Sigmoid colon (tissue), 7 donors: ENCODE data around the gene TNIK. TPM values are rescaled to one million over a fixed set of nuclear protein-coding genes. Genes with fewer than 3 reads are reported as not detected.
"Not testable (repeated sequence)": the region's sequence is repeated elsewhere in the genome, so short reads cannot be mapped to it uniquely, and the experiment has no call there.

Experiments
- DNase-seq: peaks from one replicate; pipeline ENCODE4 v3.0.0-alpha.2; 2019
- H3K27ac ChIP-seq, 4 donors: fragments of 200-600 bp; sonication (generic); one replicate each; pipeline ENCODE4 v1.5.1; 2016 to 2019; ENCODE audit warnings: mild to moderate bottlenecking in 1 of 4
- H3K27me3 ChIP-seq, 3 donors: fragments of 200-600 bp; sonication (generic); one replicate each; pipeline ENCODE4 v1.5.1; 2019; ENCODE audit warnings: mild to moderate bottlenecking in 1 of 3
- H3K36me3 ChIP-seq, 4 donors: fragments of 200-600 bp; sonication (generic); one replicate each; pipeline ENCODE4 v1.5.1; 2016 to 2019
- H3K4me1 ChIP-seq, 4 donors: fragments of 200-600 bp; sonication (generic); one replicate each; pipeline ENCODE4 v1.5.1; 2017 to 2019
- H3K4me3 ChIP-seq, 4 donors: fragments of 200-600 bp; sonication (generic); one replicate each; pipeline ENCODE4 v1.5.1; 2017 to 2019; ENCODE audit warnings: mild to moderate bottlenecking in 2 of 4, moderate library complexity in 1 of 4
- H3K9me3 ChIP-seq, 4 donors: fragments of 200-600 bp in 3 of 4; sonication (generic) in 3 of 4; one replicate each; pipeline versions ENCODE4 v1.5.1 to v1.6.1; 2013 to 2019
- EP300 ChIP-seq, 4 donors: sonication (generic); formaldehyde crosslinking; IDR thresholded peaks; one replicate each; pipeline ENCODE4 v1.6.1; 2017; ENCODE audit warnings: antibody characterized with exemption in 4 of 4
- POLR2A ChIP-seq, 2 donors: fragments of 450-650 bp; IDR thresholded peaks; one replicate each; pipeline ENCODE4 v1.6.1; 2016; ENCODE audit warnings: antibody characterized with exemption in 2 of 2, mild to moderate bottlenecking in 2 of 2, moderate library complexity in 2 of 2
- POLR2AphosphoS5 ChIP-seq, 4 donors: sonication (generic); formaldehyde crosslinking; IDR thresholded peaks; one replicate each; pipeline ENCODE4 v1.6.1; 2017; ENCODE audit warnings: antibody characterized with exemption in 4 of 4
- WGBS, 2 donors: extraction: QIAGEN DNeasy Blood & Tissue Kit; methylation state at CpG; one replicate each; pipeline ENCODE4 v1.1.7; 2013; 5-methylcytosine and 5-hydroxymethylcytosine counted together
- intact Hi-C: fragments of 100-400 bp; cut with DNase I; formaldehyde crosslinking; loops from one replicate; pipeline ENCODE4 v1.15.1; 2023
- polyA plus RNA-seq, 3 donors: library from polyadenylated mRNA; stranded (reverse); fragments of 200-250 nt; gene quantifications; one replicate each; pipeline ENCODE4 v1.2.3, GENCODE V29; 2013
- total RNA-seq, 4 donors: library from RNA; depleted of rRNA; stranded (reverse); fragments of >200 nt; gene quantifications; one replicate each; pipeline ENCODE4 v1.1.0, GENCODE V29; 2016
- TF ChIP-seq, protein P1 (sequence below), 4 experiments: fragments of 450-650 bp in 3 of 4; fragments of 200-600 bp in 1 of 4; IDR thresholded peaks; one replicate each; pipeline ENCODE4 v1.5.1; 2016 to 2019; ENCODE audit warnings: antibody characterized with exemption in 4 of 4, mild to moderate bottlenecking in 3 of 4, moderate library complexity in 2 of 4
- donor health status: healthy with polysubstance abuse.
- donor health status: Bipolar disorder and iron deficiency.
- donor health status: healthy.

TNIK gene
- total and polyA plus RNA-seq, 7 donors, result 5.4 to 21.3 (median 9.2) TPM

DNA sequence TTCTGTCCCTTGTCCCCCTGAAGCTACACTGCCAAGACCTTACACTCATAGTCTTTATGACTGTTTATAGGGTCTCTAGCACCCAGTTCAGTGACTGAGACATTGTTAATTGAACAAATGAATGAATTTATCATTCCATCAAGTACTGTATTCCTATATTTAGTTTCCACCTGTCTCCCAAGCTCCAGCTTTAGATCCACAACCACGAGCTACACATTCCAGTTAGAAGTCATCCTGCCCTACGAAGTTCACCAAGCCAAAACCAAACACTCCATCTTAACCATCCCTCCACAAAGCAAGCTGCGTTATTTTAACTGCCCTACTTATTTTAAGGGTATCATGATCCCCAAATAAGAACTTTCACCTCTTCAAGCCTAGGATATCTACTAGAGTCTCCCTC is 31.3 kb downstream of the TNIK start:
- Histone ChIP-seq H3K27ac (no peak overlapping the region), H3K4me3 (no peak overlapping the region), H3K36me3 (no peaks in the 10 kb centered on the region), H3K4me1 (peaks cover 0 to 11% (median 5%) of the 10 kb centered on the region in 4 donors), H3K9me3 (no peaks in the 10 kb centered on the region), H3K27me3 (no peaks in the 10 kb centered on the region)
- 94% methylated on average over 3 of the region's 3 CpGs for WGBS, 2 donors
- no peak for DNase-seq
- intact Hi-C loops, result no loop called here
- no peak for TF ChIP-seq POLR2A (IDR thresholded peaks at IDR 0.05)
- no peak for TF ChIP-seq POLR2AphosphoS5 (IDR thresholded peaks at IDR 0.05)
- TF ChIP-seq, protein P1, sequence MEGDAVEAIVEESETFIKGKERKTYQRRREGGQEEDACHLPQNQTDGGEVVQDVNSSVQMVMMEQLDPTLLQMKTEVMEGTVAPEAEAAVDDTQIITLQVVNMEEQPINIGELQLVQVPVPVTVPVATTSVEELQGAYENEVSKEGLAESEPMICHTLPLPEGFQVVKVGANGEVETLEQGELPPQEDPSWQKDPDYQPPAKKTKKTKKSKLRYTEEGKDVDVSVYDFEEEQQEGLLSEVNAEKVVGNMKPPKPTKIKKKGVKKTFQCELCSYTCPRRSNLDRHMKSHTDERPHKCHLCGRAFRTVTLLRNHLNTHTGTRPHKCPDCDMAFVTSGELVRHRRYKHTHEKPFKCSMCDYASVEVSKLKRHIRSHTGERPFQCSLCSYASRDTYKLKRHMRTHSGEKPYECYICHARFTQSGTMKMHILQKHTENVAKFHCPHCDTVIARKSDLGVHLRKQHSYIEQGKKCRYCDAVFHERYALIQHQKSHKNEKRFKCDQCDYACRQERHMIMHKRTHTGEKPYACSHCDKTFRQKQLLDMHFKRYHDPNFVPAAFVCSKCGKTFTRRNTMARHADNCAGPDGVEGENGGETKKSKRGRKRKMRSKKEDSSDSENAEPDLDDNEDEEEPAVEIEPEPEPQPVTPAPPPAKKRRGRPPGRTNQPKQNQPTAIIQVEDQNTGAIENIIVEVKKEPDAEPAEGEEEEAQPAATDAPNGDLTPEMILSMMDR (IDR thresholded peaks at IDR 0.05), result no peak
- no peak for TF ChIP-seq EP300 (IDR thresholded peaks at IDR 0.05)

DNA sequence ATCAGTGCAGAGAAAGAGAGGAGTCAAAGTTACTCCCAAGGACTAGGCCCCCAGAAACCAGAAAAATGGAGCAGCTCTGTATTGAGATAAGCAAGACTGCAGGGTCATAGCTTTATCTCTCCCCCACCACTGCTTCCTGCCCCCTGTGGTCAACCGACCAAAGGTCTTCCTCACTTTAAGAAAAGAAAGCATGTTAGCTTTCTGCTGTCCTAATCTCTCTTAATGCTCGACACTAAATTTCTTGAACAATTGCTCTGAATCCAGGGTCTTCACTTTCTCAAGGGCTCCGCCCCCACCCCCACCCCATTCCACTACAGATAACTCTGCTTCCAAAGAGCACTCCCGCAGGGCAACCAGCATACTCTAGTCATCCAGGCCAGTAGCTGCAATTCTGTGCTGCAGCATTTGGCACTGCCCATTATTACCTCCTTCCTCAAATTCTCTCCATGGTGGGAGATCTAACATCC is 31.9 kb downstream of the TNIK start:
- H3K27me3 ChIP-seq, result no peaks in the 10 kb centered on the region
- H3K9me3 ChIP-seq, result no peaks in the 10 kb centered on the region
- DNase-seq, result no peak
- no peak overlapping the region for H3K27ac ChIP-seq
- H3K4me3 ChIP-seq, result no peak overlapping the region
- H3K4me1 ChIP-seq, result peaks cover 0 to 11% (median 5%) of the 10 kb centered on the region in 4 donors
- TF ChIP-seq POLR2A (IDR thresholded peaks at IDR 0.05) (no peak), EP300 (IDR thresholded peaks at IDR 0.05) (no peak), POLR2AphosphoS5 (IDR thresholded peaks at IDR 0.05) (no peak)
- TF ChIP-seq, protein P1 (IDR thresholded peaks at IDR 0.05), result no peak
- WGBS, 2 donors, result 59 to 88% methylated on average over 4 of the region's 4 CpGs
- no peaks in the 10 kb centered on the region for H3K36me3 ChIP-seq
- intact Hi-C loops, result no loop called here

DNA sequence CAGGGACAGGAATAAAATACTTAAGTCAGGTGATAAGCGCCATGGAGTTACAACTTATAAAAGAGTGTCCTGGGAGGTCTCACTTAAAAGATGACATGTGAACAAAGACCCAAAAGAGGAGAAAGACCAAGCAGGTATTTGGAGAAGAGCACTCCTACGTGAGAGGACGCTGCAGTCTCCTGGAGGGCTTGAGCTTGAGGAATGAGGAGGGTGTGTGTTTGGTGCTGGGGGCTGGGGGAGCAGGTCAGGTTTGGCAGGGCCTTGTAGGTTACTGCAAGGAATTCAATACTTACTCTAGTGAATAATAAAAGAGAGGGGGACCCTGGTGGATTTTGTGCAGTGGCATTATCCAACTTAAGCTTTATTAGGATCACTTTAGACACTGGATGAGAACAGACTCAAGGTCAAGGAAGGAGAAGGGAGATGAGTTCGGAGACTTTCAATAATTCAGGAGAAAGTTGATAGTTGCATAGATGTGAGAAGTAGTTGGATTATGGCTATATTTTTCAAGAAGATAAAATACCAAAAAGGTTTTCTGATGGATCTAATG is 32.4 kb downstream of the TNIK start:
- WGBS, 2 donors, result 78 to 84% methylated on average over 4 of the region's 4 CpGs
- no peaks in the 10 kb centered on the region for H3K9me3 ChIP-seq
- intact Hi-C loops, result no loop called here
- TF ChIP-seq POLR2AphosphoS5 (IDR thresholded peaks at IDR 0.05), result no peak
- TF ChIP-seq, protein P1 (IDR thresholded peaks at IDR 0.05), result no peak
- TF ChIP-seq EP300 (IDR thresholded peaks at IDR 0.05), result no peak
- TF ChIP-seq POLR2A (IDR thresholded peaks at IDR 0.05), result no peak
- H3K4me1 ChIP-seq, result peaks cover 0 to 9% (median 5%) of the 10 kb centered on the region in 4 donors
- no peak overlapping the region for H3K27ac ChIP-seq
- no peak for DNase-seq
- no peak overlapping the region for H3K4me3 ChIP-seq
- no peaks in the 10 kb centered on the region for H3K36me3 ChIP-seq
- H3K27me3 ChIP-seq, result no peaks in the 10 kb centered on the region

DNA sequence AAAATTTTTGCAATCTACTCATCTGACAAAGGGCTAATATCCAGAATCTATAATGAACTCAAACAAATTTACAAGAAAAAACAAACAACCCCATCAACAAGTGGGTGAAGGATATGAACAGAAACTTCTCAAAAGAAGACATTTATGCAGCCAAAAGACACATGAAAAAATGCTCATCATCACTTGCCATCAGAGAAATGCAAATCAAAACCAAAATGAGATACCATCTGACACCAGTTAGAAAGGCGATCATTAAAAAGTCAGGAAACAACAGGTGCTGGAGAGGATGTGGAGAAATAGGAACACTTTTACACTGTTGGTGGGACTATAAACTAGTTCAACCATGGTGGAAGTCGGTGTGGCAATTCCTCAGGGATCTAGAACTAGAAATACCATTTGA is 36.1 kb downstream of the TNIK start:
- WGBS, 2 donors, result 95 to 96% methylated on average over 2 of the region's 2 CpGs
- H3K4me1 ChIP-seq, H3K27me3 ChIP-seq, H3K4me3 ChIP-seq, DNase-seq, H3K27ac ChIP-seq, intact Hi-C loops, H3K36me3 ChIP-seq, H3K9me3 ChIP-seq: not testable (repeated sequence)

DNA sequence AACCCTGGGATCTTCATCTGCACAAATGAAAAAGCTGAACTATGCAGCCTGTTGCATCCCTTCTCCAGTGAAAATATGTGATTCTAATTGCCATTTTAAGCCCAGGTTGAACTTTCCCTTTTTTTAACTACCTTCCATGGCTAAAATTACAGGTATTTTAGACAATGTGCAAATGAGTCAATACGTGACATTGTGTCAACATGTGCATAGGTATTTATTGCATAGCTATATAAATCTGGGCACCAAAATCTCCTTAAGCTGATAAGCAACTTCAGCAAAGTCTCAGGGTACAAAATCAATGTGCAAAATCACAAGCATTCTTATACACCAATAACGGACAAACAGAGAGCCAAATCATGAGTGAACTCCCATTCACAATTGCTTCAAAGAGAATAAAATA is 37.4 kb downstream of the TNIK start:
- H3K4me3 ChIP-seq, H3K27me3 ChIP-seq, H3K4me1 ChIP-seq, H3K9me3 ChIP-seq, intact Hi-C loops, H3K36me3 ChIP-seq, DNase-seq, H3K27ac ChIP-seq: not testable (repeated sequence)
- WGBS, 2 donors, result 13 to 33% methylated on average over 2 of the region's 2 CpGs

DNA sequence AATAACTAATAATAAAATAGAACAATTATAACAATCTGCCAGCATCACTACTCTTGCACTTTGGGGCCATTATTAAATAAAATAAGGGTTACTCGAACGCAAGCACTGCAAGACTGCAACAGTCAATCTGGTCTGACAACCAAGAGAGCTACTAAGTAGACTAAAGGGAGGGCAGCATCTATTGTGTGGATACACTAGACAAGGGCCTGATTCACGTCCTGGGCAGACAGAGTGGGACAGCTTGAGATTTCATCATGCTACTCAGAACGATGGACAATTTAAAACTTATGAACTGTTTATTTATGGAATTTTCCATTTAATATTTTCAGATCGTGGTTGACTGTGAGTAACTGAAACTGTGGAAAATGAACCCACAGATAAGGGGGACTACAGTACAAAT is 39.5 kb downstream of the TNIK start:
- Histone ChIP-seq H3K4me3 (no peak overlapping the region), H3K27me3 (no peaks in the 10 kb centered on the region), H3K4me1 (peaks cover 0 to 26% (median 19%) of the 10 kb centered on the region in 4 donors), H3K27ac (no peak overlapping the region), H3K36me3 (no peaks in the 10 kb centered on the region), H3K9me3 (no peaks in the 10 kb centered on the region)
- intact Hi-C loops, result no loop called here
- WGBS, 2 donors, result 73 to 82% methylated on average over 5 of the region's 5 CpGs
- DNase-seq, result no peak
- TF ChIP-seq EP300 (IDR thresholded peaks at IDR 0.05) (no peak), POLR2AphosphoS5 (IDR thresholded peaks at IDR 0.05) (no peak), POLR2A (IDR thresholded peaks at IDR 0.05) (no peak)
- TF ChIP-seq, protein P1 (IDR thresholded peaks at IDR 0.05), result no peak
